ENCODE measurements around the gene MEGF11. TPM values are rescaled to one million over a fixed set of nuclear protein-coding genes. Genes with fewer than 3 reads are reported as not detected.

MEGF11 gene
- total RNA-seq, 1 experiment from 2014 or later = 1.2 TPM

DNA sequence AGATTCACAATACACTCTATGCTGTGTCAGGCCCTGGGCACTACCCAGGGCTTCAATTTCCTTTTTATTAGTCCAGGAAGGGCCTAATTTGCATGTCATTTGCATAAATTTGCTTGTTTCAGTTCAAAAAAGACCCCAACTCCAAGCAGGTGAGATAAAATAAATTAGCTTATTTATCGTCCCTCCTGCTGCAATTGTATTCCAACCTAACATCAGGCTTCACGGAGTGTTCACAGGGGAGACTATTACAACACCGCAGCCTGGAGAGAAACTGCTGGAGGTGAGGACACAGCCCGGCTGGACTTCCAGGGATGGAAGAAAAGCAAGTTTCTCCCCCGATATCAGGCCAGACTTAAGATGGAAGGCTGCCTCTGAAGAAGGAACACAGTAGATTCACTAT, 62.8 kb downstream of the MEGF11 start:
- Histone ChIP-seq H3T11ph (ENCODE audit: low read length) (no peak overlapping the region), H3K4ac (ENCODE audit: low read depth, low read length) (no peak overlapping the region), H3K9ac (ENCODE audit: extremely low read depth, insufficient read length, low read length) (no peak overlapping the region), H3K27ac (ENCODE audit: insufficient read length, low read depth, low read length) (no peak overlapping the region), H3K23me2 (ENCODE audit: insufficient read length, low read depth, low read length, poor library complexity, severe bottlenecking) (no peaks in the 10 kb centered on the region), H3K18ac (ENCODE audit: insufficient read length, low read depth, low read length) (no peak overlapping the region), H3K23ac (ENCODE audit: insufficient read length, low read depth, low read length) (no peak overlapping the region), H3K9me3 (ENCODE audit: control insufficient read depth, low read depth, low read length) (no peaks in the 10 kb centered on the region), H2BK120ac (ENCODE audit: low read depth, low read length, poor library complexity, severe bottlenecking) (no peak overlapping the region), H4K91ac (ENCODE audit: insufficient read length, low read depth, low read length) (no peak overlapping the region), H4K5ac (ENCODE audit: insufficient read length, low read depth, low read length) (no peak overlapping the region), H3K14ac (ENCODE audit: insufficient read depth, low read length) (no peak overlapping the region), H2AK5ac (ENCODE audit: insufficient read length, low read length) (no peak overlapping the region), H2BK20ac (ENCODE audit: low read depth, low read length, poor library complexity, severe bottlenecking) (no peak overlapping the region), H3K79me2 (ENCODE audit: insufficient read depth, low read length) (no peaks in the 10 kb centered on the region), H4K20me1 (ENCODE audit: control insufficient read depth, insufficient read depth, insufficient read length) (no peaks in the 10 kb centered on the region), H2BK12ac (ENCODE audit: insufficient read length, low read depth, low read length) (no peak overlapping the region), H3K4me1 (ENCODE audit: insufficient read depth, low read length) (no peaks in the 10 kb centered on the region), H2BK15ac (ENCODE audit: low read depth, low read length) (no peak overlapping the region), H4K8ac (replicated peaks; ENCODE audit: insufficient read length, low read depth, low read length) (no peak overlapping the region), H2BK5ac (ENCODE audit: insufficient read length, low read length) (no peak overlapping the region), H3K56ac (ENCODE audit: insufficient read length, low read depth, low read length) (no peak overlapping the region), H3K27me3 (ENCODE audit: insufficient read depth, low read length) (no peaks in the 10 kb centered on the region), H3K4me2 (ENCODE audit: insufficient read depth, insufficient read length, low read length) (no peak overlapping the region), H3K79me1 (ENCODE audit: insufficient read depth, low read depth, low read length, poor library complexity, severe bottlenecking) (no peaks in the 10 kb centered on the region), H2AFZ (ENCODE audit: low read length) (no peak overlapping the region)
- no CpG with 5 or more reads among the region's 5 CpGs for WGBS (ENCODE audit: extremely low coverage, insufficient read length, low lambda C conversion rate)
- no peaks in the 10 kb centered on the region for H3K36me3 Mint-ChIP-seq (ENCODE audit: insufficient read depth in 1 of 3, low read depth in 3 of 3)
- no peak for DNase-seq
- no peaks in the 10 kb centered on the region for H3K9me3 Mint-ChIP-seq
- no peaks in the 10 kb centered on the region; the same call in 1 of the 2 replicates for H3K27me3 Mint-ChIP-seq (ENCODE audit: low read depth)
- H3K27ac Mint-ChIP-seq = no peak overlapping the region
- peaks cover 21 to 41% of the 10 kb centered on the region in 2 experiments for H3K4me1 Mint-ChIP-seq
- TF ChIP-seq, protein P1, sequence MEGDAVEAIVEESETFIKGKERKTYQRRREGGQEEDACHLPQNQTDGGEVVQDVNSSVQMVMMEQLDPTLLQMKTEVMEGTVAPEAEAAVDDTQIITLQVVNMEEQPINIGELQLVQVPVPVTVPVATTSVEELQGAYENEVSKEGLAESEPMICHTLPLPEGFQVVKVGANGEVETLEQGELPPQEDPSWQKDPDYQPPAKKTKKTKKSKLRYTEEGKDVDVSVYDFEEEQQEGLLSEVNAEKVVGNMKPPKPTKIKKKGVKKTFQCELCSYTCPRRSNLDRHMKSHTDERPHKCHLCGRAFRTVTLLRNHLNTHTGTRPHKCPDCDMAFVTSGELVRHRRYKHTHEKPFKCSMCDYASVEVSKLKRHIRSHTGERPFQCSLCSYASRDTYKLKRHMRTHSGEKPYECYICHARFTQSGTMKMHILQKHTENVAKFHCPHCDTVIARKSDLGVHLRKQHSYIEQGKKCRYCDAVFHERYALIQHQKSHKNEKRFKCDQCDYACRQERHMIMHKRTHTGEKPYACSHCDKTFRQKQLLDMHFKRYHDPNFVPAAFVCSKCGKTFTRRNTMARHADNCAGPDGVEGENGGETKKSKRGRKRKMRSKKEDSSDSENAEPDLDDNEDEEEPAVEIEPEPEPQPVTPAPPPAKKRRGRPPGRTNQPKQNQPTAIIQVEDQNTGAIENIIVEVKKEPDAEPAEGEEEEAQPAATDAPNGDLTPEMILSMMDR (conservative IDR thresholded peaks at IDR 0.05) = no peak
- no peak overlapping the region for H3K4me3 Mint-ChIP-seq
